ENCODE results near the gene DNAJC4.

- TF ChIP-seq SMC3 (IDR thresholded peaks at IDR 0.05) (no peak), CTCF (IDR thresholded peaks at IDR 0.05) (no peak), CBX8 (IDR thresholded peaks at IDR 0.05) (no peak), HDAC2 (IDR thresholded peaks at IDR 0.05) (no peak), POLR2A (IDR thresholded peaks at IDR 0.05; ENCODE audit: low read length) (no peak)
Observed at GRCh38 chr11:64244966-64245365, 14.6 kb downstream of the DNAJC4 start.

All from A549 (cell line).